Endodermal cell (in vitro differentiated cells): ENCODE results near the gene TMEM231. TPM values are rescaled to one million over a fixed set of nuclear protein-coding genes. Genes with fewer than 3 reads are reported as not detected.

Experiments
- DNase-seq: peaks from one replicate; pipeline ENCODE4 v3.0.0-alpha.2; 2017
- H3K27ac ChIP-seq: 2 replicates; pipeline ENCODE4 v1.5.1; 2013; ENCODE audit warnings: mild to moderate bottlenecking, low read depth, low read length, moderate library complexity
- H3K27me3 ChIP-seq: 2 replicates; pipeline ENCODE4 v1.6.1; 2013; ENCODE audit warnings: mild to moderate bottlenecking, low read length, moderate library complexity; ENCODE audit not compliant: insufficient read depth, control insufficient read depth, poor library complexity, severe bottlenecking
- H3K36me3 ChIP-seq: 2 replicates; pipeline ENCODE4 v1.7.0; 2013; ENCODE audit warnings: mild to moderate bottlenecking, low read length, moderate library complexity; ENCODE audit not compliant: control insufficient read depth, insufficient read depth
- H3K4me1 ChIP-seq: one replicate; pipeline ENCODE4 v1.7.0; 2013; ENCODE audit warnings: low read length; ENCODE audit not compliant: control insufficient read depth, insufficient read depth
- H3K4me3 ChIP-seq: 2 replicates; pipeline ENCODE4 v1.5.1; 2013; ENCODE audit warnings: mild to moderate bottlenecking, low read length, moderate library complexity
- H3K9ac ChIP-seq: 2 replicates; pipeline ENCODE4 v1.6.1; 2013; ENCODE audit warnings: mild to moderate bottlenecking, low read length, moderate library complexity; ENCODE audit not compliant: poor library complexity, severe bottlenecking; ENCODE audit errors: extremely low read depth
- H3K9me3 ChIP-seq: 2 replicates; pipeline ENCODE4 v1.6.1; 2013; ENCODE audit warnings: mild to moderate bottlenecking, low read length, moderate library complexity; ENCODE audit not compliant: control insufficient read depth
- H3K27ac Mint-ChIP-seq: 2 replicates; pipeline ENCODE4 v1.8.0; 2020; ENCODE audit warnings: mixed read lengths
- H3K27me3 Mint-ChIP-seq: 2 replicates; pipeline ENCODE4 v1.8.0; 2021; ENCODE audit warnings: mild to moderate bottlenecking, mixed read lengths; ENCODE audit not compliant: insufficient read depth
- H3K36me3 Mint-ChIP-seq: 2 replicates; pipeline ENCODE4 v1.8.0; 2020; ENCODE audit warnings: low read depth, mixed read lengths
- H3K4me1 Mint-ChIP-seq: 2 replicates; pipeline ENCODE4 v1.8.0; 2020; ENCODE audit warnings: mixed read lengths
- H3K4me3 Mint-ChIP-seq: 2 replicates; pipeline ENCODE4 v1.8.0; 2020; ENCODE audit warnings: mild to moderate bottlenecking, moderate library complexity, mixed read lengths
- H3K9me3 Mint-ChIP-seq: 2 replicates; pipeline ENCODE4 v1.8.0; 2020; ENCODE audit warnings: mild to moderate bottlenecking, mixed read lengths
- CTCF ChIP-seq: fragments of 200-600 bp; sonication (generic); conservative IDR thresholded peaks from 2 replicates; pipeline ENCODE4 v1.5.0; 2021; ENCODE audit warnings: antibody characterized with exemption, mild to moderate bottlenecking
- WGBS, 2 experiments: methylation state at CpG; one replicate each; pipeline versions ENCODE4 v1.1.5 to v1.1.7; 2013; ENCODE audit warnings: missing lambda C conversion rate in 2 of 2, mixed read lengths in 1 of 2; ENCODE audit not compliant: insufficient coverage in 1 of 2, insufficient read length in 1 of 2; 5-methylcytosine and 5-hydroxymethylcytosine counted together
- total RNA-seq, 2 donors: library from RNA; stranded (reverse); fragmentation: NEBNext Ultra II Directional in 1 of 2; extraction: Animal tissue kit (Norgen Biotek cat#: 25700) in 1 of 2; gene quantifications; 2 replicates in 1 of 2; 3 replicates in 1 of 2; pipeline ENCODE4 v1.2.1, GENCODE V29; 2021

TMEM231 gene
- total RNA-seq, 2 donors from 2014 or later, result 11.9 to 15.7 TPM

GRCh38 chr16:75590920-75591843 is 35.1 kb upstream of the TMEM231 start:
- Mint-ChIP-seq H3K4me3 (no peak overlapping the region), H3K27ac (peak overlapping the region; percentile 93), H3K9me3 (no peaks in the 10 kb centered on the region), H3K36me3 (peaks cover 14% of the 10 kb centered on the region), H3K4me1 (peaks cover 26% of the 10 kb centered on the region), H3K27me3 (no peaks in the 10 kb centered on the region)
- H3K4me1 ChIP-seq, result peaks cover 10% of the 10 kb centered on the region
- TF ChIP-seq CTCF, result no peak
- 81 to 91% methylated on average over 4 to 7 of the region's 8 CpGs for WGBS, 2 experiments
- H3K4me3 ChIP-seq, result no peak overlapping the region
- H3K27ac ChIP-seq, result peak overlapping the region; percentile 59
- H3K27me3 ChIP-seq, result no peaks in the 10 kb centered on the region
- DNase-seq, result no peak
- H3K9me3 ChIP-seq, result no peaks in the 10 kb centered on the region
- peaks cover 9% of the 10 kb centered on the region for H3K36me3 ChIP-seq
- peak overlapping the region; percentile 36 for H3K9ac ChIP-seq

- no peaks in the 10 kb centered on the region for H3K27me3 Mint-ChIP-seq
Measured at GRCh38 chr16:75589306-75589705, 33.3 kb upstream of the TMEM231 start.

GRCh38 chr16:75588716-75589115 is 32.7 kb upstream of the TMEM231 start:
- H3K4me3 ChIP-seq, result no peak overlapping the region
- H3K36me3 ChIP-seq, result peaks cover 9% of the 10 kb centered on the region
- H3K9me3 Mint-ChIP-seq, result no peaks in the 10 kb centered on the region
- no peaks in the 10 kb centered on the region for H3K27me3 ChIP-seq
- peaks cover 13% of the 10 kb centered on the region for H3K4me1 Mint-ChIP-seq
- no peak for DNase-seq
- no peaks in the 10 kb centered on the region for H3K9me3 ChIP-seq
- H3K4me3 Mint-ChIP-seq, result no peak overlapping the region
- no peak overlapping the region for H3K27ac Mint-ChIP-seq
- H3K4me1 ChIP-seq, result peaks cover 10% of the 10 kb centered on the region
- no peaks in the 10 kb centered on the region for H3K27me3 Mint-ChIP-seq
- H3K27ac ChIP-seq, result no peak overlapping the region
- peaks cover 12% of the 10 kb centered on the region for H3K36me3 Mint-ChIP-seq
- H3K9ac ChIP-seq, result no peak overlapping the region
- 97 to 98% methylated on average over 4 of the region's 4 CpGs for WGBS, 2 experiments
- no peak for TF ChIP-seq CTCF

More at GRCh38 chr16:75589306-75589705, 33.3 kb upstream of the TMEM231 start:
- TF ChIP-seq CTCF, result no peak
- peaks cover 12% of the 10 kb centered on the region for H3K36me3 Mint-ChIP-seq
- DNase-seq, result no peak
- Histone ChIP-seq H3K4me3 (no peak overlapping the region), H3K36me3 (peaks cover 9% of the 10 kb centered on the region), H3K27me3 (no peaks in the 10 kb centered on the region), H3K4me1 (peaks cover 10% of the 10 kb centered on the region), H3K9me3 (no peaks in the 10 kb centered on the region), H3K27ac (no peak overlapping the region), H3K9ac (no peak overlapping the region)
- H3K4me3 Mint-ChIP-seq, result no peak overlapping the region
- H3K27ac Mint-ChIP-seq, result no peak overlapping the region
- 75 to 90% methylated on average over 3 of the region's 3 CpGs for WGBS, 2 experiments
- no peaks in the 10 kb centered on the region for H3K9me3 Mint-ChIP-seq
- H3K4me1 Mint-ChIP-seq, result peaks cover 19% of the 10 kb centered on the region
